ENCODE data around the gene P2RY2. TPM values are rescaled to one million over a fixed set of nuclear protein-coding genes. Genes with fewer than 3 reads are reported as not detected.

Gene P2RY2
- total and polyA plus RNA-seq, 9 of the 15 experiments (the other 6 are each of a cell fraction or from before 2014, with no cell fraction given), result not detected

GRCh38 chr11:73242251-73243092, 24.4 kb downstream of the P2RY2 start (continued):
- TF ChIP-seq STAT6 (CRISPR knock-in tag; IDR thresholded peaks at IDR 0.05) (no peak), YY1 (IDR thresholded peaks at IDR 0.05; ENCODE audit: borderline replicate concordance in 1 of 3, control insufficient read depth in 1 of 3, extremely low read depth in 1 of 3, insufficient read depth in 3 of 3, insufficient read length in 1 of 3, insufficient replicate concordance in 2 of 3, low read depth in 1 of 3, low read length in 2 of 3) (no peak), RERE (CRISPR knock-in tag; IDR thresholded peaks at IDR 0.05; ENCODE audit: borderline replicate concordance) (no peak), POLR3A (IDR thresholded peaks at IDR 0.05; ENCODE audit: borderline replicate concordance, extremely low read depth, insufficient read depth, insufficient read length) (no peak), CBX3 (IDR thresholded peaks at IDR 0.05; ENCODE audit: borderline replicate concordance in 1 of 2, low read length in 2 of 2) (0 out of 3 replicates have a peak, but pooled peaks of 1 of the 2 experiments have one; percentile 5), CHD4 (IDR thresholded peaks at IDR 0.05; ENCODE audit: insufficient read depth, insufficient replicate concordance, low read depth, low read length, poor library complexity, severe bottlenecking) (no peak), HOMEZ (CRISPR knock-in tag; IDR thresholded peaks at IDR 0.05) (no peak), FOXA1 (IDR thresholded peaks at IDR 0.05; ENCODE audit: borderline replicate concordance) (no peak), IRF2 (CRISPR knock-in tag; IDR thresholded peaks at IDR 0.05) (no peak), TFAM (CRISPR knock-in tag; conservative IDR thresholded peaks at IDR 0.05) (no peak), LEF1 (IDR thresholded peaks at IDR 0.05) (no peak), RNF2 (IDR thresholded peaks at IDR 0.05) (no peak), KDM1A (IDR thresholded peaks at IDR 0.05) (no peak), CBFA2T3 (IDR thresholded peaks at IDR 0.05) (no peak), CHD1 (IDR thresholded peaks at IDR 0.05; ENCODE audit: low read length) (no peak)

Measured in K562 (cell line).